Measurements from ENCODE around the gene TSPEAR.
"Not testable (repeated sequence)": the region's sequence is repeated elsewhere in the genome, so short reads cannot be mapped to it uniquely, and the experiment has no call there.

Gene TSPEAR

GRCh38 chr21:44702111-44702972, 9.0 kb downstream of the TSPEAR start:
- DNase-seq (ENCODE audit: low read depth in 2 of 2): no peak

DNA sequence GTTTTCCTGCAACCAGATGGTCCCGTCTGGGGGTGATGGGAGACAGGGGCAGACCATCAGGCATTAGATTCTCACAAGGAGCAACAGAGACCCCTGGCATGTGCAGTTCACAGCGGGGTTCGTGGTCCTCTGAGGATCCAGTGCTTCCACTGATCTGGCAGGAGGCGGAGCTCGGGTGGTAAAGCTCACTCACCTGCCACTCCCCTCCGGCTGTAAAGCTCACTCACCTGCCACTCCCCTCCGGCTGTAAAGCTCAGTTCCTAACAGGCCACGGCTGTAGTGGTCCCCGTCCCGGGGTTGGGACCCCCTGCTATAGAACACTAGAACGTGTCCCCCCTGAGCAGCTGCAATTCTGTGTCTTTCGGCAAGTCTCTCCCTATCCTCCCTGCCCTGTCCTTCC, 9.8 kb downstream of the TSPEAR start:
- no peak for DNase-seq (ENCODE audit: low read depth in 2 of 2)

- no peak for DNase-seq (ENCODE audit: low read depth in 2 of 2)
Observed at GRCh38 chr21:44701023-44701400, 10.4 kb downstream of the TSPEAR start.

DNA sequence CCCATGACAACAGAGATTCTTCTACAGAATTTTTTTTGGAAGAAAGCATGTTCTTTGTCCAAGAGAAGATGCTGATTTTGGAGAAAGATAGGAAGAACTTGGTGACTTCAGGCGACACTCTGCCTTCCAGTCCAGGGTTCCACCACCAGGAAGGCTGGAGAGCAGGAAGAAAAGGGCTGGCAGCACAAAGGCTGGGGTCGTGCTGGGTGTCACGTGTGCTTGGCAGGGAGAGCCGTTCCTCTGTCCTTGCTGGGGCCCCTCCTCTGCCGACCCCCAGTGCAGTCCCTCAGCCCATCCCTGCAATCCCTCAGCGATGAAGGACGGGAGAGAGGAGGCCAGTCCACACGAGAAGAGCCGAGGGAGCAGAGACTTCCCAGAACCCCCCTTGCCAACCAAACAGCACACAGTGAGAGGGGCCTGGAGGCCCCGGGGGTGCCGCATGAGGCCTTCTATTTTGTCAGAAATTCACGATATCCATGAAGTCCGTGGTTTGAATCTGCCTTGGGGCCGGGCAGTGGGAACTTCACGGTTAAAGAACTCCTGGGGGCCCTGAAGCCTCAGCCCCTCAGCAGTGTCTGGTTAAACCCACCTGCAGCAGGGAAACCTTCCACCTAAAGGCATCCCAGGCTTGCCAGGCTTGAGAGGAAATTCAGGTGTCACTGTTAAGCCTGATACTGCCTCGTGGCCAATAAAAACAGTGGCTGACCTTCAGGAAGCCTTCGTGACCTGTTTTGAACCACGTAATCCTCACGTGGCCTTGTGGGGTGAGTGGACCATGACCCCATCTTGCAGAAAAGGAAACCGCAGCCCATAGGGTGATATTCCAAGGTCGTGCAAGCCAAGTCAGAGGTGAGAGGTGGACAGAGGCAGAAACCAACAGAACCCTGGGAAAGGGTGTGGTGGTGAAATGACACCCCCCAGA, 11.0 kb downstream of the TSPEAR start:
- DNase-seq (ENCODE audit: low read depth in 2 of 2): no peak

- DNase-seq (ENCODE audit: low read depth in 2 of 2): no peak
Observed at GRCh38 chr21:44699502-44700001, 11.8 kb downstream of the TSPEAR start.

DNA sequence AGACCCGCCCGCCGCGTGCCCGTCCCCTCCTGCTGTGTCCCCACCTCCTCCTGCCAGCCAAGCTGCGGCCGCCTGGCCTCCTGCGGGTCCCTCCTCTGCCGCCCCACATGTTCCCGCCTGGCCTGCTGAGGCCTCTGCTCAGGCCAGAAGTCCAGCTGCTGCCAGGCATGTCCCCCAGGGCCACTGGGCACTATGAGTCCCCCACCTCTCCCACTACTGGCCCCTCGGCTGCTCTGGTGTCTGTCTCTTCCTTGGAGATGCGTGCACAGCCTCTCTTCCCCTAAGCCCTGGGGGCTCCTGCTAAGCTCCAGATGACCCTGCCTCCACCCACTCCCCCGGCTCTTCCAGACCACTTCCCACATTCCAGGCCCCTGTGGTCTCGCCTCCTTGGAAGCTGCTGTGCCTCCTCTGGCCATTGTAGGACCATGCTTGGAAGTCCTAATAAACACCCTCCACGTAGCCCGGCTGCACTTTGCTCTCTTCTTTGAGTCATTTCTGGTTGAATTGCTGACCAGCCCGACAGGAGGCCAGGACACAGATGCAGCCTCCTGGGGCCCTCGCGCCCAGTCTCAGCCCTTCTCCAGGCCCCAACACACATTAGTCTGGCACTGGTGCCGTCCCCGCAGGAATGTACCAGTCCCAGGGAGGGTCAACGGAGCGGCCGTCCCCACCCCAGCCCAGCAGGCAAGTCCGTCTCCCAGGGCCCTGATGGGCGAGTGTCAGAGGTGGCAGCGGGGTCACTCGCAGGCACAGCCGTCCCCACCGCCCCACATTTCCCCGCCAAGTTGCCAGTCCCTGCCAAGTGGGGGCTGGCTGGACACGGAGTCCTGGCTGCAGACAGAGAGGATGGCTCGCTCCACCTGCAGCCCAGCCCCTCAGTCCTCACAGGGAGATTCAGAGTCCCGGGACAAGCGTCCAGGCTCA, 13.3 kb downstream of the TSPEAR start:
- DNase-seq (ENCODE audit: low read depth in 2 of 2): no peak

DNA sequence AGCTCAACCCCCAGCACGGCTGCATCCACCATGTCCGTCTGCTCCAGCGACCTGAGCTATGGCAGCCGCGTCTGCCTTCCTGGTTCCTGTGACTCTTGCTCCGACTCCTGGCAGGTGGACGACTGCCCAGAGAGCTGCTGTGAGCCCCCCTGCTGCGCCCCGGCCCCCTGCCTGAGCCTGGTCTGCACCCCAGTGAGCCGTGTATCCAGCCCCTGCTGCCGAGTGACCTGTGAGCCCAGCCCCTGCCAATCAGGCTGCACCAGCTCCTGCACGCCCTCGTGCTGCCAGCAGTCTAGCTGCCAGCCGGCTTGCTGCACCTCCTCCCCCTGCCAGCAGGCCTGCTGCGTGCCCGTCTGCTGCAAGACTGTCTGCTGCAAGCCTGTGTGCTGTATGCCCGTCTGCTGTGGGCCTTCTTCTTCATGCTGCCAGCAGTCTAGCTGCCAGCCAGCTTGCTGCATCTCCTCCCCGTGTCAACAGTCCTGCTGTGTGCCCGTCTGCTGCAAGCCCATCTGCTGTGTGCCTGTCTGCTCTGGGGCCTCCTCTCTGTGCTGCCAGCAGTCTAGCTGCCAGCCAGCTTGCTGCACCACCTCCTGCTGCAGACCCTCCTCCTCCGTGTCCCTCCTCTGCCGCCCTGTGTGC, 14.1 kb downstream of the TSPEAR start, which contains the start of gene KRTAP10-12:
TSS of gene KRTAP10-12 (plus strand) at position 1 of the 639 bp plus-strand sequence. CDS start at position 31, 30 bp downstream.
- not testable (repeated sequence) for DNase-seq (ENCODE audit: low read depth in 2 of 2)

DNA sequence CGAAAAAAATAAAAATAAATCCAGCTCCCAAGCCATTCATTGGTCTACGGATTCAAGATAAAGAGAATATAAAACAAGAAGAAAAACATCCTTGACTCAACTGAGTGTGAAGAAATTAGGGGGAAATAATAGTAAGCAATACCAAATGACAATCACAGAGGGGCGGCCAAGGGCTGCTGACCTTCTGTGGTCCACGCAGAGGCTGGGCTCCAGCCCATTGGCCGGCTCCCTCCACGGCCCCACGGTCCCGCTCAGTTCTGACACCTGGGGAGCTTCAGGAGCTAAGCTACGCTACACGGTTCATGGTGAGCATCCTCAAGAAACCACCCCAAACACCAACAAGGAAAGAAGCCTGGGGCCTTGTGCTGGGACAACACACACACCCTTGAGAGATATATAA, 14.8 kb downstream of the TSPEAR start:
- no peak for DNase-seq (ENCODE audit: low read depth in 2 of 2)

DNA sequence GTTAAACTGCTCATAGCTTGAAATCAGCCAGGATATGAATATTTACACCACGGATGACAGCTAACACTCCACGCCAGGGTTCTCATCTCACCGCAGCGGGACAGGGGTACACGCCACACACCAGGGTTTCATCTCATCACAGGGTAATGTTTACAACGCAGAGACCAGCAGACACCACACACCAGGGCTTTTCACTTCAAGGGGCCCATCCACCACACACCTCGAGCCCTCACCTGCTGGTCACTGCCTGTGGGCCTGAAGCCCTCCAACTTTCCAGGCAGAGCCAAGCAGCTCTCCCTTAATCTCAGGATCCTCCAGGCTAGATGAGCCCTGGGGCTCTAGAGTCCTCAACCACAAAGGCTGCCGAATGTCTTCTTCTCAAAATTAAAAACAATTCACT, 15.7 kb downstream of the TSPEAR start:
- no peak for DNase-seq (ENCODE audit: low read depth in 2 of 2)

DNA sequence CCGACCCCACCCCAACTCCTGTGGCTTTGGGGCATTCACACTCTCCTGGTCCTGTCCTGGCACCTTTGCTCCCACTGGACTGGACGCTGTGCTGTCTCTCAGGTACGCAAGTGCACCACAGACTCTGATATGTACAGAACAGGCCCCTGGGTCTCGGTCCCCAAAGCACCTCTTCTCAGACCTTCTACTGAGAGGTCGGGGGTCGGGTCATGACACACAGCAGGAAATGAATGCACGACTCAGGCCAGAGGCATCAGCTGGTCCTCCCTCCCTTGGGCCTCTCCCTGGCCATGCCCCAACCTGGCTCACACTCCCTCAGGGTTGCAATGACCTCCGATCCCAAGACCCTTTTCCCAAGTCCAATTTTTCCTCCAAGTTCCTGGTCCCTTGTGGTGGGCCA, 16.2 kb downstream of the TSPEAR start:
- no peak for DNase-seq (ENCODE audit: low read depth in 2 of 2)

DNA sequence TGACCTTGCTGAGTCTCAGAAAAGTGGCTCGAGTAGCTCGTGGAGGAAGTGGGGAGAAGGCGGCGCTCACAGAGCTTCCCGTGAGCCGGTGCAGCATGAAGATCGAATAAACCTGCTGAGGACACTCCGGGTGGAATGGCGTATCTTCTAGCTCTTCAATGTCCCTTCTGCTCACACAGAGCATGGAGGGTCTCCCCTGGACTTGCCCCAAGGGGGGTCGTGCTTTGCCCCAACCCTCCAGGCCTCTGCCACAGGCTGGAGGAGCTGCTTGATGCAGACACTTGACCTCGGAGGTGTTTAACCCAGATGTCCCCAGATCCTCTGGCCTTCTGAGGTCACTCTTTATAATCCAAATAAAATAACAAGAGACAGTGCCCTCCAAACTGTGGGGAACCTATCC, 16.6 kb downstream of the TSPEAR start:
- no peak for DNase-seq (ENCODE audit: low read depth in 2 of 2)

GRCh38 chr21:44692798-44693512, 18.4 kb downstream of the TSPEAR start:
- DNase-seq (ENCODE audit: low read depth in 2 of 2): no peak

DNA sequence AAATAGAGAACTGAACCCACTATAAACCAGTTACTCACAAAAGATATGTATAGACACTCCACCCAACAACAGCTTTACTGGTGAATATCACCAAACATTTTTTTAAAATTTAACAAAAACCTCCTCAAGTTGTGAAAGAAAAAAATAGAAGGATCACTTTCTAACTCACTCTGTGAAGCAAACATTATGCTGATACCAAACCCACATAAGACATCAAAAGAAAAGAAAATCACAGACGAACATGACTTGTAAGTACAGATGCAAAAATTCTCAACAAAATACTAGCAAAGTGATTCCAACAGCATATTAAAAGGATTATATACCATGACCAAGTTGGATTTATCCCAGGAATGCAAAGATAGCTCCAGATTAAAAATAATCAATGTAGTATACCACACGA, 19.7 kb downstream of the TSPEAR start:
- DNase-seq (ENCODE audit: low read depth in 2 of 2): no peak

DNA sequence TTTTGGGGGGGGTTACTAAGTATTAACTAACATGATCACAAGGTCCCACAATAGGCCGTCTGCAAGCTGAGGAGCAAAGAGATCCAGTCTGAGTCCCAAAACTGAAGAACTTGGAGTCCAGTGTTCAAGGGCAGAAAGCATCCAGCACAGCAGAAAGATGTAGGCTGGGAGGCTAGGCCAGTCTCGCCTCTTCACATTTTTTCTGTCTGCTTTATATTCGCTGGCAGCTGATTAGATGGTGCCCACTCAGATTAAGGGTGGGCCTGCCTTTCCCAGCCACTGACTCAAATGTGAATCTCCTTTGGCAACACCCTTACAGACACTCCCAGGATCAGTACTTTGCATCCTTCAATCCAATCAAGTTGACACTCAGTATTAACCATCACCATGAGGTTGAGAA, 21.6 kb downstream of the TSPEAR start:
- not testable (repeated sequence) for DNase-seq (ENCODE audit: low read depth in 2 of 2)

DNA sequence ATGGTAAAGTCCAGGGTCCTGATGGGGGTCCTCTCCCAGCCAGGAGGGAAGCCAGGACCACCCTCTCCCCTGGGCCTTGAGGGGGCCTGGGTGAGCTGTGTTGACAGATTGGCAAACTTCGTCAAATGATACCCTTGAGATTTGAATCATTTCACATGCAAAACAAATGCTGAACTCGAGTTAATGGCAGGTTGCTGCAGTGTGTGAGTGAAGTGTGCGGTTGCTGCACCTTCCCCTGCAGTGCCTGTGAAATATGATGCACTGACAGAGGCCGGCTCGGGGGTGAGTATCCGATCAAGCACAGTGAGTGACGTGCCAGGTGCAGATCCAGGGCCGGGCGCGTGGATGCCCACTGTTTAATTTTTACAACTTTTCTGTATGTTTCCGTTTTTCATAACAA, 23.7 kb downstream of the TSPEAR start:
- DNase-seq (ENCODE audit: low read depth in 2 of 2): no peak

- no peak for DNase-seq (ENCODE audit: low read depth in 2 of 2)
Observed at GRCh38 chr21:44686843-44687561, 24.4 kb downstream of the TSPEAR start.

DNA sequence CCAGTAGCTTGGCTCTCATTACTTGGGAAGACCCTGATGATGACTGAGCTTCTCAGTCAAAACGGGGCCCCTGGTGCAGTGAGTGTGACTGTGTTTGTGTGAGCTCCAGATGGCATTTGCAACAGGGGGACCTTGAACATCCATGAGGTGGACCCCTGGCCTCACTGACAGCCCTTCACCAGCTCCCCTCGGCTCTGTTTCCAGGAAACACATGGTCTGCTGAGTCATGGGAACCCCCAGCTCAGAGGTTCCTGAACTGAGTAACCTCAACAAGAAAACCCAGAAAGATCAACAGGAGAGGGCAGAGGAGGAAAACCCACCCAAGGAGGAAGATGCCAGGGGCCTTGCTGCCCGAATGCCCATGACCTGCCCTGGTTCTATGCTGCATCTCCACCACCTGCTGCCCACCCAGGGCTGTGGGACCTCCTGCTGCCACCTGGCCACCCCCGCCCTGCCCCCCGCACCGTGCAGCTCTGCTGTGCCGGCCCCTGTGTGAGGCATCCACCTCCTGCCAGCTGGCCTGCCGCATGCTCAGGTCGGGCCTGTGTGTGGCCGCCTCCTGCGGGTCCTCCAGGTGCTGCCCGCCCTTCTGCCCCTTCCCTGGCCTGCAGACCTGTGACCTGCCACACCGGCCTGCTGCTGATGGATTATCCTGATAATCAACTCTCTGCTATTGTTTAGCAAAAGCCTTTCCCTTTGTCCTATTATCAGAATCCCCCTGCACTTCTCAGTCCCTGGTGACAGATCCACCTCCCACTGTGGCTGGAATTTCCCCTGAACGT, 25.2 kb downstream of the TSPEAR start:
- no peak for DNase-seq (ENCODE audit: low read depth in 2 of 2)

- DNase-seq (ENCODE audit: low read depth in 2 of 2): not testable (repeated sequence)
Observed at GRCh38 chr21:44685050-44685449, 26.3 kb downstream of the TSPEAR start.

- no peak for DNase-seq (ENCODE audit: low read depth in 2 of 2)
Observed at GRCh38 chr21:44684483-44684882, 26.9 kb downstream of the TSPEAR start.

Measured in stimulated activated CD4-positive, alpha-beta T cell treated with anti-CD3 and anti-CD28 coated beads, Interleukin-1b, Interleukin-23, amount 100 ng/mL, for 4 hours (primary cell).